ENCODE data around the gene ATXN7L2.

GRCh38 chr1:109478806-109479205 lies 4.9 kb upstream of the ATXN7L2 start:
- no peak for TF ChIP-seq SMC3 (IDR thresholded peaks at IDR 0.05)
- no peak for TF ChIP-seq CTCF (IDR thresholded peaks at IDR 0.05)
- no peak for TF ChIP-seq RAD21 (conservative IDR thresholded peaks at IDR 0.05 in 1 of 2, IDR thresholded peaks at IDR 0.05 in 1 of 2)
- no peak for TF ChIP-seq ESRRA (IDR thresholded peaks at IDR 0.05; ENCODE audit: borderline replicate concordance, low read length)
- no peak for TF ChIP-seq NR3C1 (IDR thresholded peaks at IDR 0.05)
- TF ChIP-seq EP300 (IDR thresholded peaks at IDR 0.05): no peak
- no peak for TF ChIP-seq HMGXB4 (CRISPR knock-in tag; IDR thresholded peaks at IDR 0.05; ENCODE audit: borderline replicate concordance)
- TF ChIP-seq PHF8 (IDR thresholded peaks at IDR 0.05; ENCODE audit: borderline replicate concordance, low read depth): no peak

Data from A549 (cell line).